ENCODE measurements around the gene MYRF. TPM values are rescaled to one million over a fixed set of nuclear protein-coding genes. Genes with fewer than 3 reads are reported as not detected.

MYRF gene
- polyA plus RNA-seq, 1 experiment: 2.7 TPM

DNA sequence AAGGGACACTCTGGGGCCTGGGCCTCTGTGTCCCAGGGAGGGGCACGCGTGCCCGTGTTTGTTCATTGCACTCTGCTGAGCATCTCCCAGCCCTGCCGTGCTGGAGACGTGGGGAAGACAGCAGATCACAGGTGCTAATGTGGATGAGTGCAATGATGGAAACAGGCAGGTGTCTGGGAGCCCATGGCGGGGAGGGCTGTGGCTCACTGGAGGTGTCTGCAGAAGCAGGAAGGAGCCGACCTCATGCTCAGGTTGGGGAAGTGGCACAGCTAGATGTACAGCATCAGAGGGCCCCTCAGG is 32.0 kb downstream of the MYRF start:
- Histone ChIP-seq H3K9me3 (ENCODE audit: control insufficient read depth, insufficient read depth, low read length) (no peaks in the 10 kb centered on the region), H3K4me3 (ENCODE audit: low read depth, low read length) (no peak overlapping the region), H3K27me3 (ENCODE audit: control insufficient read depth, insufficient read depth, low read length) (no peaks in the 10 kb centered on the region), H3K27ac (ENCODE audit: low read depth, low read length) (no peak overlapping the region)
- ChIA-PET POLR2A (interaction anchor here (1.0 kb wide), 1 partner anchor 10 kb away, joined by 8 read pairs; no protein-coding TSS in a partner anchor), CTCF (interaction anchor here (0.6 kb wide), 1 partner anchor 147 kb away, joined by 3 read pairs; no protein-coding TSS in a partner anchor)
- DNase-seq (ENCODE audit: low read depth, low spot score): no peak
- TF ChIP-seq, protein P1, sequence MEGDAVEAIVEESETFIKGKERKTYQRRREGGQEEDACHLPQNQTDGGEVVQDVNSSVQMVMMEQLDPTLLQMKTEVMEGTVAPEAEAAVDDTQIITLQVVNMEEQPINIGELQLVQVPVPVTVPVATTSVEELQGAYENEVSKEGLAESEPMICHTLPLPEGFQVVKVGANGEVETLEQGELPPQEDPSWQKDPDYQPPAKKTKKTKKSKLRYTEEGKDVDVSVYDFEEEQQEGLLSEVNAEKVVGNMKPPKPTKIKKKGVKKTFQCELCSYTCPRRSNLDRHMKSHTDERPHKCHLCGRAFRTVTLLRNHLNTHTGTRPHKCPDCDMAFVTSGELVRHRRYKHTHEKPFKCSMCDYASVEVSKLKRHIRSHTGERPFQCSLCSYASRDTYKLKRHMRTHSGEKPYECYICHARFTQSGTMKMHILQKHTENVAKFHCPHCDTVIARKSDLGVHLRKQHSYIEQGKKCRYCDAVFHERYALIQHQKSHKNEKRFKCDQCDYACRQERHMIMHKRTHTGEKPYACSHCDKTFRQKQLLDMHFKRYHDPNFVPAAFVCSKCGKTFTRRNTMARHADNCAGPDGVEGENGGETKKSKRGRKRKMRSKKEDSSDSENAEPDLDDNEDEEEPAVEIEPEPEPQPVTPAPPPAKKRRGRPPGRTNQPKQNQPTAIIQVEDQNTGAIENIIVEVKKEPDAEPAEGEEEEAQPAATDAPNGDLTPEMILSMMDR (IDR thresholded peaks at IDR 0.05; ENCODE audit: low read depth, low read length): no peak

DNA sequence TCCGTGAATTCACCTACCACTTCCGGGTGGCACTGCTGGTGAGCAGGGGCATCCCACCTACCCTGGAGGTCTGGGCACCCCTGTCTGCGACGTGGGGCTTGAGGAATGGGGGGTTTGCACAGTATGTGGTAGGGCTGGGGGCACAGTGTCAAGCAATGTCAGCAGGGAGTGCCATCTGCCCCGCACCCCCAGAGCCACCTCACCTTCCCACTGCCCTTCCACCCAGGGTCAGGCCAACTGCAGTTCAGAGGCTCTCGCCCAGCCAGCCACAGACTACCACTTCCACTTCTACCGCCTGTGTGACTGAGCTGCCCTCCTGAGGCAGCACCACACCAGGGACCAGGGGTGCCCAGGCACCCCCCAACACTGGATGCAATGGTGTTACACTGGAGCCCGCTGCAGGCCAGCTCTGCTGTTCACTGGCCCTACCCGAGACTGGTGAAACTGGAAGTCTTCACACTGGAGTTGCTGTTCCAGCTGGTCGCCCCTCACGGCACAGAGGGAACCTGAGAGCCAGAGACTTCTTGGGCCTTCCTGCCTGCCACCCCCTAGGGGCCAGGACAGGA is 33.5 kb downstream of the MYRF start:
- H3K27ac ChIP-seq (ENCODE audit: low read depth, low read length): no peak overlapping the region
- POLR2A ChIA-PET: no interaction called here
- H3K27me3 ChIP-seq (ENCODE audit: control insufficient read depth, insufficient read depth, low read length): no peaks in the 10 kb centered on the region
- CTCF ChIA-PET: interaction anchor here (3.5 kb wide), 1 partner anchor 11 kb away, joined by 24 read pairs; no protein-coding TSS in a partner anchor
- TF ChIP-seq, protein P1 (IDR thresholded peaks at IDR 0.05; ENCODE audit: low read depth, low read length): no peak
- no peak for DNase-seq (ENCODE audit: low read depth, low spot score)
- H3K9me3 ChIP-seq (ENCODE audit: control insufficient read depth, insufficient read depth, low read length): no peaks in the 10 kb centered on the region
- H3K4me3 ChIP-seq (ENCODE audit: low read depth, low read length): no peak overlapping the region

DNA sequence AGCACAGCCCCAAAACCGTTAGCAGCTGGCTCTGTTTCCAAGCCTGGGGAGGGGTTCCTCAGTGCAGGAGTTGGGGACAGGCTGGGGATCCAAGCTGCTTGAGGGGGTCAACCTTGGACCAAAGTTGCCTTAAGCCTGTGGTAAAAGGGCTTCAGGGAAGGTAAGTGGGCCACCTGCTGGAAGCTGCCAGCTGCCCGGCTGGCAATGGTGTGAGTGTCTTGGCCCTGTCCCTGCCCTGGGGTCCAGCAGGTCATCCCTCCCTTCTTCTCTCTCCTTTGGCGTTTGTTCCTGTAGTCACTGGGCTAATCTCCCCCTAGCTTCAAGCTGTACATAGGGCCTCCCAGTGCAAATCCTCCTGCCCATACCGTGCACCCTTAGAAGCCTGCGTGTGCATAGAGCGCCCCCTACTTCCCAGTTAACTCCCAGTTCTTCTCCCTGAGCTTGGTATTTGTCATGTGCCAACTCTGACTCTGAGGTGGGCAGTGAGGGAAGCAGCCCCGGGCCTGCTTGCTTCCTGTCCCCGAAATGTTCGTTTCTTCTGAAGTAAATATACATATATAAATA is 35.6 kb downstream of the MYRF start:
- H3K27me3 ChIP-seq (ENCODE audit: control insufficient read depth, insufficient read depth, low read length): no peaks in the 10 kb centered on the region
- H3K27ac ChIP-seq (ENCODE audit: low read depth, low read length): no peak overlapping the region
- TF ChIP-seq, protein P1 (IDR thresholded peaks at IDR 0.05; ENCODE audit: low read depth, low read length): peak; percentile 61
- POLR2A ChIA-PET: no interaction called here
- DNase-seq (ENCODE audit: low read depth, low spot score): peak; percentile 3
- no peak overlapping the region for H3K4me3 ChIP-seq (ENCODE audit: low read depth, low read length)
- H3K9me3 ChIP-seq (ENCODE audit: control insufficient read depth, insufficient read depth, low read length): no peaks in the 10 kb centered on the region; the same call in 1 of the 2 replicates
- CTCF ChIA-PET: interaction anchor here (0.5 to 3.5 kb wide), 9 partner anchors 9 to 336 kb away, joined by 3 to 29 read pairs (median 3); partner anchors contain the start of genes BEST1 and MYRF

DNA sequence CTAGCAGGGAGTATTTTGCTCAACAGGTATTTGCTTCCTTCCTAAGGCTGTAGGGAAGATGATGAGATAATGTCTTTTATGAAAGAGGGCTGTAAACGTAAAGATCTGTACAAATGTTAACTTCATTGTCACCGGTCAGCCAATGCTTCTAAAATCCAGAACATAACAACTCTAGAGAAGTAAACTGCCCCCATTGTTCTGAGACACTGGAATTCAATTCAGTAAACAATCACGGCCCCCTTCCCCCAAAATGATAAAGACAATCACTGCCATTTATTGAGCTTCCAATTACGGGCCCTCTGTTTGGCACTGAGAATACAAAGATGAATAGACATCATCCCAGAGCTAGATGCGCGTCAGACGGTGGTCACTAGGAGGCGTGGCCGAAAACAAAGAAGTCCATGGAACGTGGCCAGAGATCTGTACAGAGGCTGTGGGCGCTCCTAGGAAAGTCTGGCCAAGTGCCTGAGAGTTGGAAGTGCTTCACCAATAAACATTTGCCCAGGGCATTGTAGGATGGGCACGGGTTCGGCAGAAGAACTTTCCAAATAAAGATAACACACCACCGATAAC is 39.4 kb downstream of the MYRF start:
- TF ChIP-seq, protein P1 (IDR thresholded peaks at IDR 0.05; ENCODE audit: low read depth, low read length): no peak
- H3K4me3 ChIP-seq (ENCODE audit: low read depth, low read length): peak overlapping the region; percentile 96
- ChIA-PET POLR2A (interaction anchor here (0.8 to 2.3 kb wide), 5 partner anchors 14 to 935 kb away, joined by 3 to 13 read pairs (median 3); partner anchors contain the start of gene HNRNPUL2), CTCF (interaction anchor here (0.9 to 3.2 kb wide), 6 partner anchors 12 to 518 kb away, joined by 3 to 12 read pairs (median 6); no protein-coding TSS in a partner anchor)
- no peaks in the 10 kb centered on the region; the same call in 1 of the 2 replicates for H3K9me3 ChIP-seq (ENCODE audit: control insufficient read depth, insufficient read depth, low read length)
- H3K27me3 ChIP-seq (ENCODE audit: control insufficient read depth, insufficient read depth, low read length): no peaks in the 10 kb centered on the region
- peak; percentile 83 for DNase-seq (ENCODE audit: low read depth, low spot score)
- peak overlapping the region; percentile 100 for H3K27ac ChIP-seq (ENCODE audit: low read depth, low read length)

Data from AG04450 (cell line).